ENCODE measurements around the gene ELP2.

The ELP2 gene

DNA sequence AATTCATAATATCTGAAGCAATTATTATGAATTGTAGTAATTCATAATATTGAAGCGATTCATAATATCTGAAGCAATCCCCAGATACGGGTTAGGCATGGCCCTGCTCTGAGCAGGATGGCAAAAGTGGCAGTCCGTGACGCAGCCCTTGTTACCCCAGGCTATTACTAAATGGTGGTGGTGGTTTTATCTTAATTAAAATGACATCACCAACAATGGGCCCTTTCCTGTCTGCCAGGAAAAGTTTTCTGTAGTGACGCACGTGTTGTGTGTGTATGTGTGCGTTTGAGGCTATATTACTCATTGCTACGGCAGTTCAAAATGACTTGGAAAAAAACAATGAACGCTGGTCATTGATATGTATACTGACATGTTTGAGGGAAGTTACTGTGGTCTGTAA is 47.0 kb downstream of the ELP2 start:
- peaks cover 36% of the 10 kb centered on the region for H3K36me3 ChIP-seq
- H3K27ac ChIP-seq = no peak overlapping the region
- TF ChIP-seq, protein P1, sequence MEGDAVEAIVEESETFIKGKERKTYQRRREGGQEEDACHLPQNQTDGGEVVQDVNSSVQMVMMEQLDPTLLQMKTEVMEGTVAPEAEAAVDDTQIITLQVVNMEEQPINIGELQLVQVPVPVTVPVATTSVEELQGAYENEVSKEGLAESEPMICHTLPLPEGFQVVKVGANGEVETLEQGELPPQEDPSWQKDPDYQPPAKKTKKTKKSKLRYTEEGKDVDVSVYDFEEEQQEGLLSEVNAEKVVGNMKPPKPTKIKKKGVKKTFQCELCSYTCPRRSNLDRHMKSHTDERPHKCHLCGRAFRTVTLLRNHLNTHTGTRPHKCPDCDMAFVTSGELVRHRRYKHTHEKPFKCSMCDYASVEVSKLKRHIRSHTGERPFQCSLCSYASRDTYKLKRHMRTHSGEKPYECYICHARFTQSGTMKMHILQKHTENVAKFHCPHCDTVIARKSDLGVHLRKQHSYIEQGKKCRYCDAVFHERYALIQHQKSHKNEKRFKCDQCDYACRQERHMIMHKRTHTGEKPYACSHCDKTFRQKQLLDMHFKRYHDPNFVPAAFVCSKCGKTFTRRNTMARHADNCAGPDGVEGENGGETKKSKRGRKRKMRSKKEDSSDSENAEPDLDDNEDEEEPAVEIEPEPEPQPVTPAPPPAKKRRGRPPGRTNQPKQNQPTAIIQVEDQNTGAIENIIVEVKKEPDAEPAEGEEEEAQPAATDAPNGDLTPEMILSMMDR (IDR thresholded peaks at IDR 0.05; ENCODE audit: low read depth, low read length) = no peak
- H3K27me3 ChIP-seq (ENCODE audit: insufficient read depth, low read depth, severe bottlenecking) = no peaks in the 10 kb centered on the region
- H3K4me3 ChIP-seq (ENCODE audit: low read depth, low read length) = no peak overlapping the region
- no peaks in the 10 kb centered on the region for H3K9me3 ChIP-seq (ENCODE audit: severe bottlenecking)
- DNase-seq = no peak

DNA sequence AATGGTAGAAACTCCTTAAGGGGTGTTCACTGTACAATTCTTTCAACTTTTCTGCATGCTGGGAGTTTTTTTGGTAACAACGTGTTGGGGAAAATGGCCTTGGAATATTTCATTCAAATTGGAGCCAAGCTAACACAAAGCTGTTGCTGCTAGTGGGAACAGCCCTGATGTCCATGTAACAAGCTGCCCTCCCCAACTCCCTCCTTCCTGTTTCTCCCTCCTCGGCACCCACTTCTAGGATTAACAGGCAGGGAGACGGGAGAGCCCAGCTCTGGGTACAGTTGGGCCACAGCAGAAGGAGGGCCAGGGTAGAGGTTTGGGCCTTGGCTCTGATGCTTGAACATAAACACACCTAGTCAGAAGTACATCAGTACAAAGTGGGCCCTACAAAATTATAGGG is 48.2 kb downstream of the ELP2 start:
- no peak overlapping the region for H3K4me3 ChIP-seq (ENCODE audit: low read depth, low read length)
- H3K9me3 ChIP-seq (ENCODE audit: severe bottlenecking) = no peaks in the 10 kb centered on the region
- TF ChIP-seq, protein P1 (IDR thresholded peaks at IDR 0.05; ENCODE audit: low read depth, low read length) = no peak
- DNase-seq = no peak
- peaks cover 30% of the 10 kb centered on the region for H3K36me3 ChIP-seq
- H3K27ac ChIP-seq = no peak overlapping the region
- no peaks in the 10 kb centered on the region for H3K27me3 ChIP-seq (ENCODE audit: insufficient read depth, low read depth, severe bottlenecking)

DNA sequence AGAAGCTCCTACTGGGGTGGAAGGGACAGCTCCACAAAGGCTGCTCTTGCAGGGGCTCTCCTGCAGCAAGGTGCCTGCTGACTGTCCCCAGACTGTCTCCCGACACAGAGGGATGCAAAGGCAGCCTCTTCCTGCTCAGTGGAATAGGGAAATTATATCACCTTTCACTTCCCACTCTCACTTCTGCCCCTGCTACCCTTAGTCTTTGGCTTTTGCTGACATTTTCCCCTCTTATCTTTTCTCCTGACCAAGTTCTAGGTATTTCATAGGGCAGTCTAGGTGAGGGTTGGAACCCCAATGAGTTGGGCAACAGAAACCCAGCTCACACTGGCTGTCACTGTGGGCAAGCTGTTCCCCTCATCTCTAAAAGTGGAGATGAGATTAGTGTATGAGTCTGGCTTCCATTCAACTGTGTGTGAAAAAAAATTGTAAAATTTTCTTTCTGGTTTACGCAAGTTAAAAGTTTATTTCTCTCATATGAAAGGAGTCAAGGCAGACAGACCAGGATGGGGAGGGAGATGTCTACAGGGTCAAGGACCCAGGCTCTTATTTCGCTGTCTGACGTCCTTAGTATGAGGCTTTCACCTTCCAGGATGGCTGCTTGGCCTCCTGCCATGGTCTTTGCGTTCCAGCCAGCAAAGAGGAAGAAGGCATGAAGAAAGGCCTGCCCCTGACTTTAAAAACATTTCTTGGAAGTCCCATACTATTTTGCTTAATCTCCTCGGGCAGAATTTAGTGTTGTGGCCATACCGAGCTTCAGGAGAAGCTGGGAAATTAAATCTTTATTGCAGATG is 50.1 kb downstream of the ELP2 start:
- H3K4me3 ChIP-seq (ENCODE audit: low read depth, low read length) = no peak overlapping the region
- DNase-seq = no peak
- H3K36me3 ChIP-seq = peaks cover 19% of the 10 kb centered on the region
- H3K9me3 ChIP-seq (ENCODE audit: severe bottlenecking) = no peaks in the 10 kb centered on the region
- TF ChIP-seq, protein P1 (IDR thresholded peaks at IDR 0.05; ENCODE audit: low read depth, low read length) = no peak
- no peaks in the 10 kb centered on the region for H3K27me3 ChIP-seq (ENCODE audit: insufficient read depth, low read depth, severe bottlenecking)
- no peak overlapping the region for H3K27ac ChIP-seq

DNA sequence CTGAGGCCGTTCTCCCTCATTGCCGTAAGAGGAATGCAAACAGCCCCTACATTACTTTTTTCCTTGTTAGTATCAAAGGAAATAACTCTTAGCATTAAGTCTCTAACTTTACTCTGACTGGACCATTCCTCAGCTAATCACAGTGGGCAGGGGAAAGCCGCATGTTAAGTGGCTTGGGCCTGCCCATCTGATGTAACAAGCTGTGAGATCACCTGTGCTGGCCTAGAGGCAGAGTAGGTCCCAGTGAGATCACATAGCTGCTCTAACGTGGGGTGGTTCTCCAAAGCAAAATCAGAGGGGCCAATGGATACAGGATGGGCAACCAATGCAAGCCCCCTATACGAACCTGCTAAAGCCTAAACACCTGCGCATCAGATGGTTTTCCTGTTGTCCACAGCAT is 51.7 kb downstream of the ELP2 start:
- TF ChIP-seq, protein P1 (IDR thresholded peaks at IDR 0.05; ENCODE audit: low read depth, low read length) = no peak
- no peak for DNase-seq
- Histone ChIP-seq H3K9me3 (ENCODE audit: severe bottlenecking) (no peaks in the 10 kb centered on the region), H3K27me3 (ENCODE audit: insufficient read depth, low read depth, severe bottlenecking) (no peaks in the 10 kb centered on the region), H3K36me3 (peaks cover 7% of the 10 kb centered on the region), H3K4me3 (ENCODE audit: low read depth, low read length) (no peak overlapping the region), H3K27ac (no peak overlapping the region)

DNA sequence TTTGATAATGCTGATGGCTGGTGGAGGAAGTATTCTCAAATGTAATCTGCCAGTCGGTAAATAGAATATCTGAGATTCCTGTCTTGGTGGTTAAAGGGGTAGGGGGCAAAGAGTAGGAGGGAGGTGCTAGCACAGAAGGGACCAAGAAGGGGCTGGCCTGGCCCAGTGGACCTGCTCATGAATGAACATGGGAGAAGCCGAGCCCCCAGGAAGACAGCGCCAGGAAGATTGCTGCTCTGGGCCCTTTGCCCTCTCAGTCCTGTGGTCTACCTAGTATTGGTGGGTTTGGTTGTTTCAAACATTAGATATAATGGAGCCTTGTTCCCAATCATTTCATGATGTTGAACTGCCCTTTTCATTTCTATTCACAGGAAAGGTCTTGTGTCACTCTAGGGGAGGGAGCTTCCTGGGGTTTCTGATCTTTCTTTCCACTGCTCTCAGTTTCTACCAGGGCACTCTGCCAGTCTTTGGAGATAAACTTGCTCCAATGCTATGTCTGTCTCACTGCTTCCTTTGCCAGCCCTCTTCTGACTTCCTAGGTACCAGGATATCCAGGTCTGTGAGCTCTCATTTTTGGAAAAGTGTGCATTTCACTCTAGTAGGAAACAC is 52.3 kb downstream of the ELP2 start:
- Histone ChIP-seq H3K27ac (no peak overlapping the region), H3K36me3 (peaks cover 1% of the 10 kb centered on the region), H3K9me3 (ENCODE audit: severe bottlenecking) (no peaks in the 10 kb centered on the region), H3K27me3 (ENCODE audit: insufficient read depth, low read depth, severe bottlenecking) (no peaks in the 10 kb centered on the region), H3K4me3 (ENCODE audit: low read depth, low read length) (no peak overlapping the region)
- DNase-seq = no peak
- TF ChIP-seq, protein P1 (IDR thresholded peaks at IDR 0.05; ENCODE audit: low read depth, low read length) = no peak

Data from WERI-Rb-1 (cell line).